ENCODE results near the gene CCDC18.
"Not testable (repeated sequence)": the region's sequence is repeated elsewhere in the genome, so short reads cannot be mapped to it uniquely, and the experiment has no call there.

CCDC18 gene

DNA sequence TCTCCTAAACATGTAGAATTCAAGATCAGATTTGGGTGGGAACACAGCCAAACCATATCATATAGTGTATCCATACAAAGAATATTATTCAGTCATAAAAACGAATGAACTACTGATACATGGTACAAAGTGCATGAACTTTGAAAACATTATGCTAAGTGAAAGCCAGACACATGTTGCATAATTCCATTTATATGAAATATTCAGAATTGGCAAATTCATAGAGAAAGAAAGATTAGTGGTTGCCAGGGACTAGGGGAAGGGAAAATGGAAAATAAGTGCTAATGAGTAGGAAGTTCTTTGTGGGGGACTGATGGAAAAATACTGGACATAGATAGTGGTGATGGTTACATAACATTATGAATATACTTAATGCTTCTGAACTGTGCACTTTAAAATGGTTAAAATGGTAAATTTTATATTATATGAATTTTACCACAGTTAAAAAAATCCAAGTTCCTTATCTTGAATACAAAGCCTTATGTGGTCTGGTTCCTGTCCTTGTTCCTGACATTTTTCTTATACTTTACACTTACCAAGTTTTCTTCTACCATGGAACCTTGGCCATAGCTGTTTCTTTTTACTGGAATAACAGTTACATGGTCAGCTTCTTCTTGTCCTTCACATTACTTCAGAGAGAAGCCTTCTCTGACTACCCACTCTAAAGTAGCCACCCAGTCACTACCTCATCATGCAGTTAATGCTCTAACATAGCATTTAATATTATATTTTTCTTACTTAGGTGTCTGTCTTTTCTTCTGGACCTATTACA is 64.0 kb downstream of the CCDC18 start:
- DNase-seq: no peak

DNA sequence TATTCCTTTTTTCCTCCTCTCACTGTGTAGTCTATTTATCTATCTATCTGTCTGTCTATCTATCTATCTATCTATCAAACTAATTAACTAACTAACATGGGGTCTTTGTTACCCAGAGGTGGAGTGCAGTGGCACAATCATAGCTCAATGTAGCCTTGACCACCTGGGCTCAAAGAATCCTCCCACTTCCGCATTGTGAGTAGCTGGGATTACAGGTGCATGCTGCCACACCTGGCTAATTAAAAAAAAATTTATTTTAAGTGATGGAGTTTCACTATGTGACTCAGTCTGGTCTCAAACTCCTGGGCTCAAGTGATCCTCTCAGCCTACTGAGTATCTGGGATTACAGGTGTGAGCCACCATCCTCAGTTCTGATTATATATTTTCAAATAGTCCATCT is 71.4 kb downstream of the CCDC18 start:
- DNase-seq: no peak

DNA sequence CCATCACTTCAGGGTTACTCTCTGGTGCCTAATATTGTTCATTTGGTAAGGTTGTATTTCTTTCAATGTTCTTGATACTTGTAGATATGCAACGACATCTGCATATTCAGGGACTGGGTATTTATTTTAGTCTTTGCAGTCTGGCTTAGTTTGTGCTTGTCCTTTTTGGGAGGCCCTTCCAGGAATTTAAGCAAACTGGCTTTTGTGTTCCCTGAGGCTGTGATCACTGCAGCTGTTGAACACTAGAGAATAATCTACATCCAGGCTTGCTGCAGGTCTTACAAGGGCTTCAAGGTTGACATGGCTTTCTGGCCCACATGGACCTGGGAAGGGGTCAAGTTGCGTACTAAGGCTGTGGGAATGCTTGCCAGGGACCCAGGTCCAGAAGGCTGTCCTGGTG is 72.1 kb downstream of the CCDC18 start:
- no peak for DNase-seq

DNA sequence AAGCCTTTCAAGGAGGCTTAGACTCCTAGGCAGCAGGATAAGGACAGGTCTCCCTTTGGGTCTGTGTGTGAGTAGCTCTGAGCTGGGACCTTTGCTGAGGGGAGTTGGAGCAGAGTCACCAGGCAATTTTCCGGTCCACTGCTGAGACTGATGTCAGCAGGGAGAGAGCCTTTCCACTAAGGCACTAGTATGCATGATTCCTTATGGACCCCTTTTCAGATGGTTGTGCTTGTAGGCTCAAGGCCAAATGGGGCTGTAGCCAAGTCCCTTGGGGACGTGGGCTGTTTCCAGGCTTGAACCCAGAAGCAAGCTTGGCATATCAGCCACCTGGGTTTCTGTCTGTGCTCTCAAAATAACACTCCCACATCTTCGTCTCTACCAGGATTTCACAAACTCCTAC is 73.0 kb downstream of the CCDC18 start:
- no peak for DNase-seq

DNA sequence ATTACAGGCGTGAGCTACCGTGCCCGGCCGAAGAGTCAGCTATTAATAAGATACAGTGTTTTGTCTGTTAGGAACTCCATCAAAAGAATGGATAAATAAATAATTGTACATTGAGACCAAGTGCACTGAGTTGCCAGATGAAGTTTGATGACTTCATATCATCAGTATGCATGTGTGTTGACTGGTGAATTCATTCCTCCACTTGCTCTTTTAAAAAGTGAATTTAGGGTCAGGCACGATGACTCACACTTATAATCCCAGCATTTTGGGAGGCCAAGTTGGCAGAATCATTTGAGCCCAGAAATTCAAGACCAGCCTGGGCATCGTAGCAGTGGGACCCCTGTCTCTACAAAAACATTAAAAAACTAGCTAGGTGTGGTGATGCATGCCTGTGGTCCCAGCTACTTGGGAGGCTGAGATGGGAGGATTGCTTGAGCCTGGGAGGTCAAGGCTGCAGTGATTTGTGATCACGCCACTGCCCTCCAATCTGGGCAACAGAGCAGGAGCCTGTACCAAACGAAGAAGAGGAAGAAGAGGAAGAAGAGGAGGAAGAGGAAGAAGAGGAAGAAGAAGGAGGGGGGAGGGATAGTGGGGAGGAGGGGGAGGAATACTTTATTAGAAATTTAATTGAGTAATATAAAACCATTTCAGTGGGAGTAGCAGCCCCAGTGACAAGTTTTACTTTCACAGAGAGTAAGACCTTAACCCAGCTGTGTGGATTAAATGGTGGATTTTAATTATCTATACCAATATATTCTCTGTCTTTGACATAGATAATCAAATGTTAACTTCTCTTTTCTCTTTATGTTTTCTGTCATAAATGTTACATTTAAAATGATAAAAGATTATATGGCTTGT is 74.9 kb downstream of the CCDC18 start:
- DNase-seq: no peak

DNA sequence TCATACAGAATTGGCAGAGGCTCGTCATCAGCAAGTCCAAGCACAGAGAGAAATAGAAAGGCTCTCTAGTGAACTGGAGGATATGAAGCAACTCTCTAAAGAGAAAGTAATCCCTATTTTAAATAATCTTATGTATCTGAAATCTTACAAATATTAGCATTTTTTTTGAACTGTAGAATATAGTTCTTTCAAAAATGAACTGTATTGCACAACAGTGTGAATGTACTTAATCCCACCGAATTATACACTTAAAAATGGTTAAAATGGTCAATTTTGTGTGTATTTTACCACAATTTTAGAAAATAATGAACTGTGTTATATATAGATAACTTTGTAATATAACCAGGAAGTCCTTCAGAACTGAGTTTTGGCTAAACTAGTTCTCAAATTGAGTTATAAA is 75.9 kb downstream of the CCDC18 start:
- no peak for DNase-seq

DNA sequence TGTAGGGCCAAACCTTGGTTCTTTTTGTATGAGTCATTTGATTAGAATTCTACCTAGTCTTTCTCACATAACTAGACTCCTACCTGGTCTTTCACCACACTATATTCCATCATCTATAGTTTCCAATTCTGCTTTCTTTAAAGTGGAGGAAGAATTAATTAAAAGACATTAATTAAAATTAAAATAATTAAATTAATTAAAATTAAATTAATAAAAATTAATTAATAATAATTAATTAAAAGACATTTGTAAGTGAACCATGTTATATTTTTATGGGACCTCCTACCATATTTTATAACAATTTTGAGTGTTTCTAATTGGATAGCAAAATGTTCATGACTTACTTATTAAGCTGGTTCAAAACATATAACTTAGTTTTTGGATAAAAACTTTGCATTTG is 77.4 kb downstream of the CCDC18 start:
- no peak for DNase-seq

DNA sequence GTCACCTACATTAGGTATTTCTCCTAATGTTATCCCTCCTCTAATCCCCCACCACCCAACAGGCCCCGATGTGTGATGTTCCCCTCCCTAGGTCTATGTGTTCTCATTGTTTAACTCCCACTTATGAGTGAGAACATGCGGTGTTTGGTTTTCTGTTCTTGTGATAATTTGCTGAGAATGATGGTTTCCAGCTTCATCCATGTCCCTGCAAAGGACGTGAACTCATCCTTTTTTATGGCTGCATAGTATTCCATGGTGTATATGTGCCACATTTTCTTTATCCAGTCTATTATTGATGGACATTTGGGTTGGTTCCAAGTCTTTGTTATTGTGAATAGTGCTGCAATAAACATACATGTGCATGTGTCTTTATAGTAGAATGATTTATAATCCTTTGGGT is 80.2 kb downstream of the CCDC18 start:
- not testable (repeated sequence) for DNase-seq

DNA sequence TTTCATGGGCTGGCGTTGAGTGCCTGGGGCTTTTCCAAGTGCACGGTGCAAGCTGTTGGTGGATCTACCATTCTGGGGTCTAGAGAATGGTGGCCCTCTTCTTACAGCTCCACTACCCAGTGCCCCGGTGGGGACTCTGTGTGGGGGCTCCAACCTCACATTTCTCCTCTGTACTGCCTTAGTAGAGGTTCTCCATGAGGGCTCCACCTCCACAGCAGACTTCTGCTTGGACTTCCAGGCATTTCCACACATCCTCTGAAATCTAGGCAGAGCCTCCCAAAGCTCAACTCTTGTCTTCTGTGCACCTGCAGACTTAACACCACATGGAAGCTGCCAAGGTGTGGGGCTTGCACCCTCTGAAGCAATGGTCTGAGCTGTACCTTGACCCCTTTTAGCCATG is 82.1 kb downstream of the CCDC18 start:
- DNase-seq: no peak

DNA sequence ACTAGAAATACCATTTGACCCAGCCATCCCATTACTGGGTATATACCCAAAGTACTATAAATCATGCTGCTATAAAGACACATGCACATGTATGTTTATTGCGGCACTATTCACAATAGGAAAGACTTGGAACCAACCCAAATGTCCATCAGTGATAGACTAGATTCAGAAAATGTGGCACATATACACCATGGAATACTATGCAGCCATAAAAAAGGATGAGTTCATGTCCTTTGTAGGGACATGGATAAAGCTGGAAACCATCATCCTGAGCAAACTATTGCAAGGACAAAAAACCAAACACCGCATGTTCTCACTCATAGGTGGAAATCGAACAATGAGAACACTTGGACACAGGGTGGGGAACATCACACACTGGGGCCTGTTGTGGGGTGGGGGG is 88.4 kb downstream of the CCDC18 start:
- not testable (repeated sequence) for DNase-seq

DNA sequence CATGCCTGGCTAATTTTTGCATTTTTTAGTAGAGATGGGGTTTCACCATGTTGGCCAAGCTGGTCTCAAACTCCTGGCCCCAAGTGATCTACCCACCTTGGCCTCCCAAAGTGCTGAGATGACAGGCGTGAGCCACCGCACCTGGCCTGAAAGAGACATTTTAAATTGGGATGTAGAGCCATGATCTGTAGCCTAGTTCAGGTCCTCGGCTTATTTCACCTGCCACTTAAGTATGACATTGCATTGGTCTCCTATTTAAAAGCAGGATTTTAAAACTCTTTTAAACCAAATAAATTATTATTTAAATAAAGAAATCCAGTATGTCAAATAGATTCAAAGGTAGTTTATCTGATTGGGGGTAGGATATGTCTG is 94.7 kb downstream of the CCDC18 start:
- DNase-seq: not testable (repeated sequence)

DNA sequence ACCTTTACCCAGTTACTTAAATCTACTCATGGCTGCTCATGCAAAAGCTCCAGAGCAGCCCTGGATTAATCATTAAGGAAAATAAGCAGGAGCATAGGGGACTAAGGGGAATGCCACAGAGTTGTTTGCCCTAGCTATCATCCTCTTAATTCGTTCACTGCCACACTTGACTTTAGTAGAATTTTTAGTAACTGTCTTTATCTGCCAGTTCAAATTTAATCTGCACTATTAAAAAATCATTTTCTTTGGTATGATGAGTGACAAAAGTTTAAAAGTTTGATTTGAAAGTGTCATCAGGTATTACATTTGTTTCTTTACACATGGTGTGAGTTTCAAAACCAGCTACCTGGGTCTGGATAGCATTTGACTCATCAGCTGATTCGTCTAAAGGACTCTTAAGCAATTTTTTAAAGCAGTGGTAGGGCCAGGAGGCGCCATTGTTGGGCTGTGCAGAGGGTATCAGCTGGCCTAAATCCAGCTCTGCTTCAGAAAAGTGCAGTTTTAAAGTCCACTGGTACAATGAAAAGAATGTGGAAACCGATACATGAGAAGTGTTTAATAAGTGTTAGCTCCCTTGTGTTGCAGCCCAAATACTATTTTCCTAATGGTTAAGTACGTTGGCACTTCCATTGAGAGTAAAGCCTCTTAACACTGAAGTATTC is 95.2 kb downstream of the CCDC18 start:
- DNase-seq: no peak

DNA sequence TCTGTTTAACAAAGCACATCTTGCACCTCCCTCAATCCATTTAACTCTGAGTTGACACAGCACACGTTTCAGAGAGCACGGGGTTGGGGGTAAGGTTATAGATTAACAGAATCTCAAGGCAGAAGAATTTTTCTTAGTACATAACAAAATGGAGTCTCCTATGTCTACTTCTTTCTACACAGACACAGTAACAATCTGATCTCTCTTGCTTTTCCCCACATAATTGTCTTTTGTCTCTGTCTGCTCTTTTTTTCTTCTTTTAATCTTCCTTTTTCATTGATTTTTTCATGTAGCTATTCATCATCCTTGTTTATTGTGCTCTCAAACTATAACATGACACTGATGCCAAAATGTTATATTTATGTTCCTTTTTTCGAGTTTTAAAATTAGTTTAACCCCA is 97.0 kb downstream of the CCDC18 start:
- not testable (repeated sequence) for DNase-seq

DNA sequence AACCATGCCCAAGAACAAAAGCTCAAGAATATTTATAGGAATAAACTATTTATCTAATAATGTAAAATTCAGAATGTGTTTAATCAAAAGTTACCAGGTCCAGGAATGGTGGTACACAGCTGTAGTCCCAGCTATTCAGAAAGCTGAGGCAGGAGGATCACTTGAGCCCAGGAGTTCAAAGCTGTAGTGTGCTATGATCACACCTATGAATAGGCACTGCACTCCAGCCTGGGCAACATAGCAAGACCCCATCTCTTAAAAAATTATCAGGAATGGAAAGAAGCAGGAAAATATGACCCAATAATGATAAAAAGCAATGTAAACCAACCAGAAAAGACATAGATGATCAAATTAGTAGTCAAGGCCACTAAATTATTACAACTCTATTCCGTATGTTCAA is 103.0 kb downstream of the CCDC18 start:
- no peak for DNase-seq

DNA sequence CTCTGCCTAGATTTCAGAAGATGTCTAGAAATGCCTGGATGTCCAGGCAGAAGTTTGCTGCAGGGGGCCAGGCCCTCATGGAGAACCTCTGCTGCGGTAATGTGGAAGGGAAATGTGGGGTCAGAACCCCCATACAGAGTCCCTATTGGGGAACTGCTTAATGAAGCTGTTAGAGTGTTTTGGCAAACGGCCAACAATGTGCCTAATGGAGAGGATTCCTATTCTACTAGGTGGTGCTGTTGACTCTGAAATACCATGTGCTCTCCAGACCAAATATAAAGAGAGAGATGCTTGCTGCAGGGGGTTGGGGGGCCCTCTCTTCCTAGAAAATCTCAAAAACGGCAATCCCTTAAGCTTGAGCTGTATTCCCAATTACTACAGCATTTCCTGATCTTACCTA is 108.0 kb downstream of the CCDC18 start:
- DNase-seq: no peak

DNA sequence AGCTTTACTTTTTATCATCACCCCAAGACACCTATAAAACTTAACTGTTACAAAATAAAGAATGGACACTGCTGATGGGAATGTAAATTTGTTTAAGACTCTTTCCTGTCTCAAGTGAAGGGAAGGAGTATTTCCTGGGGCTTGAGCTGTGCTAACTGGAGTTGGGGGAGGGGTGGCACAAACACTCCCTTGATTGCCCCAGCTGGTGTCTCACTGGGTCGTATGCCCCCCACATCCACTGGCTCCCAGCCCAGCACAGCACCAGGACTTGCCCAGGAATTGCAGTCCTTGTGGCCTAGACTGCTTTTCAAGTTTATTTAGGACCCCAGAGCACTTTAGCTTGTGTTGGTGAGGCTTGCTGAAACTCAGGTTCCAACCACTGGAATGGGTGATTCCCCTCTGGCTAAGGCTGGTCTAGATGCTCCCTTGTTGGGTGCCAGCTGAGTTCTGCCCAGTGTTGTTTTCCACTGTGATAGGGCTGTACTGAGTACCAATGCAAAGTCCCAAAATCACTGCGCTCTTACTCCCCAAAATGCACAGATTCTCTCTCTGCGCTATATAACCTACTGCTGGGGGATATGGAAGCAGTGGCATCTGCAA is 116.1 kb downstream of the CCDC18 start:
- no peak for DNase-seq

DNA sequence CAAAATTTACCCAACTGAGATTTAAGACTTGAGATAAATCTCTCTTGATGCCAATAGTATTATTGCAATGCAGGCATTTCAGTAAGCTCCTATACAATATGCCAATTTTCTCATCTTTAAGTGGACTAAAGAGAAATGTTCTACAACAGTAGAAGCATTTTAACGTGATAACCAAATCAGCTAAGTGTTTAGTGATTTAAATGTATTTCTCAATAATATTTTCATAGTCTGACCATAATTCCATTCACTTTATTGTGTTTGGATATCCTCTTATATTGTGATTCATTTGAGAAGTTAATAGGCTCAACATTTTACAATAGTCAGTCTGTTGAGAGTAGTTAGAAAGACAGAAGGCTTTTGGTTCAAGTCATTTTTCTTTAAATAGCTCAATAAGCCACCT is 120.6 kb downstream of the CCDC18 start:
- DNase-seq: no peak

DNA sequence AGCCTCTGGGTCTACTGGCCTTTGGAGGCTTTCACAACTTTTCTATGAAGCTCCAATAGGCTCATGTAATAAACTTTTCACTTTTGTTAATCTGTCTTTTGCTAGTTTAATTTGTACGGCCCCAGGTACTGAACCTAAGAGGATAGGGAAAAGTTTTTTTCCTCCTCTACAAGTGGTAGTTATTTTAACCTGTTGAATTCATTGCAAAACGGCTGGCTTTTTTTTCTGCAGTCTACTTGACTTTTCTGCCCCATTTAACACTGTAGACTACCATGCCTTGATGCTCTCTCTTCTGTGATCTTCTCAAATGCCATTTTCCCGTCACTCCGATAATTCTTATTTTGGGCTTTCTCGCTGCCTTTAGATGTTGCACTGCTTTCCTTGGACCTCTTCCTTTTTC is 121.6 kb downstream of the CCDC18 start:
- DNase-seq: no peak

DNA sequence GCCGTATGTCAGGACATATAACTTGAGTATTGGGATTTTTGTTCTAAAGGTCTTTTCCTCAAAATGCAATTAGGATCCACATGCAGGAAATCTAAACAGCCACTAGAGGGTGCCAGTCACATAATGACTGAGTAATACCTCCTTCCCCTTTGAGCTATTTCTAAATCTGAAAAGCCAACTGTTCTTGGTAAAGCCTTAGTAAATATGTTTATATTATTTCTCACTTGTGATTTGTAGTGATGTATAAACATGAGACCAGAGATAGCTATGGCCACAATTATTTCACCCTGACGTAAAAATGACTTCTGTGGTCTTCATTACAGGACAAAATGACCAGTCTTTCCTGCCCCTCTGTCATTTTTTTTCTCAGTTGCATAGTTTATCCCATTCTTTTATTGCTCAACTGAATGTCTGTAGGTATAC is 124.2 kb downstream of the CCDC18 start:
- DNase-seq: peak; percentile 34

DNA sequence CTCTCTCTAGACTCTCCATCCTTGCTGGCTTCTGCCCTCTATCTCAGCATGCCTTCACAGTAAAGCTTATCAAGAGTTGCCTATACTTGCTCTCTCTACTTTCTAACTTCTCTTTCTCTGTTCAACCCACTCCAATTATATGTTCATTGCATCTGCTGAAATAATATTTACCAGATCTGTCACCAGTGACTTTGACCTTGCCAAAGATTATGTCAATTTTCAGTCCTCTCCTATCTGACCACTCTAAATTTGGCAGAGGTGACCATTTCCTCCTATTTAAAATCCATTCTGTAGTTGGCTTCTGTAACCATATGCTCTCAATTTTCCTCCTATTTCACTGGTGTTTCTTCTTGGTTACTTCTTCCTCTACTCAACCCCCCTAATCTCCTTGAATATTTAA is 126.4 kb downstream of the CCDC18 start:
- DNase-seq: no peak

DNA sequence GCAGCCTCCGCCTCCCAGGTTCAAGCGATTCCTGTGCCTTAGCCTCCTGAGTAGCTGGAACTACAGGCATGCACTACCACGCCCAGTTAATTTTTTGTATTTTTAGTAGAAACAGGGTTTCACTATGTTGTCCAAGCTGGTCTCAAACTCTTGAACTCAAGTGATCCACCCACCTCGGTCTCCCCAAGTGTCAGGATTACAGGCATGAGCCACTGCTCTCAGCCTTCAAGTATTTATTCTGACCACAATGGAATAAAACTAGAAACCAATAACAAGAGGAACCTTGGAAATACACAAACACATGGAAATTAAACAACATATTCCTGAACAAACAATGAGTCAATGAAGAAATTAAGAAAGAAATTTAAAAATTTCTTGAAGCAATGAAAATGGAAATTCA is 132.5 kb downstream of the CCDC18 start:
- no peak for DNase-seq

DNA sequence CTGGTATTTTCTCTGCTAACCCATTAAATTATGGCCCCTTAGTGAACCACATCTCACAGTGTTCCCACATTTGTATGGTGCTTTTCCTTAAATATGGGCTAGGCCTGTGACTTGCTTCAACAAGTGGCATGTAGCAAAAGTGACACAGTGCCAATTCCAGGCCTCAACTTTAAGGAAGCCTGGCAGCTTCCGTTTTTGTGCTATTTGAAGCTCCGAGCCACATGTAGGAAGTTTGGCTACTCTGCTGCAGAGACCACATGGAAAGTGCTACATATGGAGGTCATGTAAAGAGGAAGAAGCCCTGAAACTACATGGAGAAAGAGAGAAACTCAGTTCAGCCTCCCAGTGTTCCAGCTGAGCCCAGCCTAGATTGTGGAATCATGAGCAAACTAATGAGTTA is 136.7 kb downstream of the CCDC18 start:
- no peak for DNase-seq

DNA sequence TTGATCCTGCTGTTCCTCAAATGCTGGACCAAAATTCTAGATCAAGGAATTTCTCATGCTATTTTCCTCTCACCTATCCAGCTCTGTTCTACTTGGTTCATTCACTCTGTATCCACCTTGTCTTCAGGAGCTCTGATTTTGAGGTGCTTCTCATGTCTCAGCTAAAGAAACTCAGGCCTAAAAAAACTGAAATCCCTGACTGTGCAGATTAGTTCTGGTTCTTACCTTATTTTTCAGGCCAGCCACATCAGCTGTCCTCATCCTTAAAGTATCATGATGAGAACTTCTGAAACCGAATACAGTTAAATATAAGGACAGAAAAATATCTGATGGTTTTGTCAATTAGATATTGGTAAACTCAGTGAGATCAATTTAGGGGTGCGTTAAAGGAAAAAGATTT is 137.4 kb downstream of the CCDC18 start:
- no peak for DNase-seq

DNA sequence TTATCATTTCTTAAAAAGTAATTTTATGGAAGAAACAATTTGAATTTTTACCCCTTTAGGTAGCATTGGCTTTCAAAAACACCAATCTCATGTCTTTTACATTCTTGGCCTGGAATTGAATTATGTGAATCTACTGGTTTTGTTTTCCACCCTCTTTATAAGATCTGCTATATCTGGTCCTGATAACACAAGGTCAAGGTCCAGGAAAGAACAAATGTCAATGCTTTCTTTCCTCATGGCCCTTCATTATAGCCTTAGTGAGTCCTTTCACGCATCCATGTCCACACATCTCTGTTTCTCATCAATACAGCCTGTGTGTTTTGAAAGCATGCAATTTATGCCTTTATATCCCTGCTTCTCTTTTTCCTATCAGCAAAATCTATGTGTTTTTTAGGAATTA is 141.2 kb downstream of the CCDC18 start:
- no peak for DNase-seq
